IMR-90 (cell line): Measurements from ENCODE around the gene TEAD2.

Source experiments
- BHLHE40 ChIP-seq: fragments of 150-350 bp; IDR thresholded peaks from 2 replicates; pipeline ENCODE4 v1.6.1; 2016; ENCODE audit warnings: mild to moderate bottlenecking, low read depth, low read length
- CEBPB ChIP-seq: IDR thresholded peaks from 2 replicates; pipeline ENCODE4 v1.6.1; 2012; ENCODE audit warnings: low read depth, low read length, improper control_type of control experiment
- FOS ChIP-seq: fragments of 150-350 bp; IDR thresholded peaks from 2 replicates; pipeline ENCODE4 v1.6.1; 2016; ENCODE audit warnings: low read depth, low read length
- MAFK ChIP-seq: IDR thresholded peaks from 2 replicates; pipeline ENCODE4 v1.6.1; 2012; ENCODE audit warnings: low read depth, low read length, improper control_type of control experiment
- MAZ ChIP-seq: IDR thresholded peaks from 2 replicates; pipeline ENCODE4 v1.6.1; 2012; ENCODE audit warnings: low read depth, mild to moderate bottlenecking, low read length, improper control_type of control experiment, moderate library complexity, borderline replicate concordance
- POLR2A ChIP-seq: IDR thresholded peaks from 2 replicates; pipeline ENCODE4 v1.6.1; 2012; ENCODE audit warnings: mild to moderate bottlenecking, low read depth, low read length
- RAD21 ChIP-seq: IDR thresholded peaks from 2 replicates; pipeline ENCODE4 v1.6.1; 2012; ENCODE audit warnings: low read length, improper control_type of control experiment
- RCOR1 ChIP-seq: IDR thresholded peaks from 2 replicates; pipeline ENCODE4 v1.6.1; 2012; ENCODE audit warnings: mild to moderate bottlenecking, low read length, improper control_type of control experiment; ENCODE audit not compliant: insufficient replicate concordance
- RFX5 ChIP-seq: IDR thresholded peaks from 2 replicates; pipeline ENCODE4 v1.8.0; 2012; ENCODE audit warnings: low read depth, mild to moderate bottlenecking, low read length, moderate library complexity
- USF2 ChIP-seq: fragments of 150-350 bp; IDR thresholded peaks from 2 replicates; pipeline ENCODE4 v1.6.1; 2017; ENCODE audit warnings: mild to moderate bottlenecking, antibody characterized with exemption, low read length, low read depth
- TF ChIP-seq, protein P1 (sequence below): conservative IDR thresholded peaks from 2 replicates; pipeline ENCODE4 v1.5.1; 2012; ENCODE audit warnings: mild to moderate bottlenecking, low read depth, low read length, improper control_type of control experiment

- TF ChIP-seq RAD21 (no peak), CEBPB (no peak), POLR2A (no peak), MAFK (no peak), USF2 (no peak), BHLHE40 (no peak), MAZ (no peak), FOS (no peak), RCOR1 (no peak), RFX5 (no peak)
- TF ChIP-seq, protein P1, sequence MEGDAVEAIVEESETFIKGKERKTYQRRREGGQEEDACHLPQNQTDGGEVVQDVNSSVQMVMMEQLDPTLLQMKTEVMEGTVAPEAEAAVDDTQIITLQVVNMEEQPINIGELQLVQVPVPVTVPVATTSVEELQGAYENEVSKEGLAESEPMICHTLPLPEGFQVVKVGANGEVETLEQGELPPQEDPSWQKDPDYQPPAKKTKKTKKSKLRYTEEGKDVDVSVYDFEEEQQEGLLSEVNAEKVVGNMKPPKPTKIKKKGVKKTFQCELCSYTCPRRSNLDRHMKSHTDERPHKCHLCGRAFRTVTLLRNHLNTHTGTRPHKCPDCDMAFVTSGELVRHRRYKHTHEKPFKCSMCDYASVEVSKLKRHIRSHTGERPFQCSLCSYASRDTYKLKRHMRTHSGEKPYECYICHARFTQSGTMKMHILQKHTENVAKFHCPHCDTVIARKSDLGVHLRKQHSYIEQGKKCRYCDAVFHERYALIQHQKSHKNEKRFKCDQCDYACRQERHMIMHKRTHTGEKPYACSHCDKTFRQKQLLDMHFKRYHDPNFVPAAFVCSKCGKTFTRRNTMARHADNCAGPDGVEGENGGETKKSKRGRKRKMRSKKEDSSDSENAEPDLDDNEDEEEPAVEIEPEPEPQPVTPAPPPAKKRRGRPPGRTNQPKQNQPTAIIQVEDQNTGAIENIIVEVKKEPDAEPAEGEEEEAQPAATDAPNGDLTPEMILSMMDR = no peak
These were observed 5.0 kb downstream of the TEAD2 start for GRCh38 chr19:49357186-49357585.
